Activated CD4-positive, CD25-positive, alpha-beta regulatory T cell treated with anti-CD3 and anti-CD28 coated beads, Interleukin-2, amount 50 U/mL, for 72 hours (primary cell): ENCODE measurements around the gene RFWD3.

Experiments used
- DNase-seq: peaks from one replicate; pipeline ENCODE4 v3.0.0; 2021

RFWD3 gene

GRCh38 chr16:74575807-74576643 lies 90.7 kb downstream of the RFWD3 start:
- DNase-seq: no peak

DNA sequence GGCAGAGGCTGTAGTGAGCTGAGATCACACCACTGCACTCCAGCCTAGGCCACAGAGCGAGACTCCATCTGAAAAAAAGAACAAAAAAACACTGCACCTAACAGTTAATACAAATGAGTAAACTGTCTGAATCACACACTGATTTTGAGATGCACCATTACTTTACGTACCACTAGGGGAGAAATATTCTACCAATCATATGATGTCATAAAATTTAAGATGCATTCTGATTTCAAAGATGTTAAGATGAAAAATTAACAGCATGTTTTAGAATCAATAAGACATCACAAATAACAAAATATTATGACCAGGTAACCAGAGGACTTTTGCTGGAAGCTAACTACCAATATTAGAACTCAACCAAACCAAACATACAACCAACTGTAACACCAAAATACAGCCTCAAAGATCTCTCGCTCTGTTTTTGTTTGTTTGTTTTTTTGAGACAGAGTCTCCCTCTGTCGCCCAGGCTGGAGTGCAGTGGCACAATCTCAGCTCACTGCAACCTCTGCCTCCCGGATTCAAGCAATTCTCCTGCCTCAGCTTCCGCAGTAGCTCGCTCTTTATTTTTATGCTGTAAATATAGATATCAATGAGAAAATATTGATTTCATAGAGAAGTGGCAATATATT lies 91.4 kb downstream of the RFWD3 start:
- DNase-seq: no peak

GRCh38 chr16:74574146-74574545 lies 92.5 kb downstream of the RFWD3 start:
- DNase-seq: no peak

GRCh38 chr16:74573622-74574021 lies 93.1 kb downstream of the RFWD3 start:
- no peak for DNase-seq
